Choroid plexus epithelial cell (primary cell): ENCODE results near the gene KCNH3.

Experiments
- DNase-seq: peaks from one replicate; pipeline ENCODE4 v3.0.0-alpha.2; 2010; ENCODE audit warnings: low read depth
- H3K4me3 ChIP-seq: 2 replicates; pipeline ENCODE4 v1.5.1; 2011; ENCODE audit warnings: low read depth, mild to moderate bottlenecking, control low read depth, low read length, moderate library complexity
- CTCF ChIP-seq: conservative IDR thresholded peaks from 2 replicates; pipeline ENCODE4 v1.5.1; 2011; ENCODE audit warnings: low read depth, mild to moderate bottlenecking, control low read depth, inconsistent platforms, low read length, moderate library complexity

The KCNH3 gene

DNA sequence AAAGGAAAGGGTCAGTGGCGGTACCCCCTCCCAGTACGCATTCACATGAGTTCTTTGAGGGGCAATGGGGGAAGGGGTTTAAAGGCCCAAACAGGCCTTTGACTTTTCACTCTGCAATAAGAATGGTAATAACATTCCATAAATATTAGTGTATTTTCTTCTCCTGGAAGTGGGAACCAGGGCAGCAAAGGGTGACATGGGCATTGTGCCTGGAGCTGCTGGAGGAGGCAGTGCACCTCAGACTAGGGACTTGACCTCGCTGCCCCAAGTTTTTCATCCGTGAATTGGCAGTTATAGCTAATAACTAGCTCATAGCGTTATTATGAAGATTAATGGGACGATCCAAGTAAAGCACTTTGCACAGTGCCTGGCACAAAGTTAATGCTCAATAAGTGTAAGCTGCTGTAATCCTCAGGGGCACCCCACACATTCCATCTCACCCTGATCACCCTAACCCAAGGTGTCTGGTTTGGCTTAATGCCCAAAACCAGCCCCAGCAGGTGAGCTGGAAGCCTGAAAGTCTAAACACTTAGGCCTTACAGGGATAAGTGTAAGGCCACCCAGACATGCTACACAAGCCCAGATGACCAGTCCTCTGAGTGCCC is 2.8 kb upstream of the KCNH3 start:
- DNase-seq, result no peak
- no peak overlapping the region for H3K4me3 ChIP-seq
- TF ChIP-seq CTCF, result no peak

DNA sequence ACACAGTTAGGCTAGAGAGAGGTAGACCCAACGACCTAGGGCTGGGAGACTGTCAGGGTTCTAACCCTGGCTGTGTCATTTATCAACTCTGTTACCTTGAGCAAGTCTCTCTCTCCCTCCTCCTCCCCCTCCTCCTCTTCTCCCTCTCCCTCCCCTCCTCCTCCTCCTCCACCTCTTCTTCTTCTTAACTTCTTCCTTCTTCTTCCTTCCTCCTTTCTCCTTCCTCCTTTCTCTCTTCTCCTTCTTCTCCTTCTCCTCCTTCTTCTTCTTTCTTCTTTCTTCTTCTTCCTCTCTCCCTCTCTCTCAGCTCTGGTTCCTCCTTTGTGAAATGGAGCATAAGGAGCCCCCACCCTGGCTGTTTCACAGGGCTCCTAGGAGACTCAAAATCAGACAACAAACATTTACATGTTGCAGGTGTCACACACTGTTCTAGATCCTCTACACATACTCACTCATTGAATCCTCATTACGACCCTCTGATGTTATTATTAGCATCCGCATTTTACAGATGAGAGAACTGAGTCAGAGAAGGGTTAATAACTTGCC is 2.2 kb upstream of the KCNH3 start:
- DNase-seq, result no peak
- no peak for TF ChIP-seq CTCF

GRCh38 chr12:49537231-49537751 is 1.5 kb upstream of the KCNH3 start:
- TF ChIP-seq CTCF, result no peak
- no peak overlapping the region for H3K4me3 ChIP-seq
- no peak for DNase-seq

More for the DNA sequence above, 2.2 kb upstream of the KCNH3 start:
- no peak overlapping the region for H3K4me3 ChIP-seq

GRCh38 chr12:49537752-49538509 is 899 bp upstream of the KCNH3 start:
- H3K4me3 ChIP-seq, result peak overlapping the region; percentile 41
- no peak for TF ChIP-seq CTCF
- DNase-seq, result no peak

DNA sequence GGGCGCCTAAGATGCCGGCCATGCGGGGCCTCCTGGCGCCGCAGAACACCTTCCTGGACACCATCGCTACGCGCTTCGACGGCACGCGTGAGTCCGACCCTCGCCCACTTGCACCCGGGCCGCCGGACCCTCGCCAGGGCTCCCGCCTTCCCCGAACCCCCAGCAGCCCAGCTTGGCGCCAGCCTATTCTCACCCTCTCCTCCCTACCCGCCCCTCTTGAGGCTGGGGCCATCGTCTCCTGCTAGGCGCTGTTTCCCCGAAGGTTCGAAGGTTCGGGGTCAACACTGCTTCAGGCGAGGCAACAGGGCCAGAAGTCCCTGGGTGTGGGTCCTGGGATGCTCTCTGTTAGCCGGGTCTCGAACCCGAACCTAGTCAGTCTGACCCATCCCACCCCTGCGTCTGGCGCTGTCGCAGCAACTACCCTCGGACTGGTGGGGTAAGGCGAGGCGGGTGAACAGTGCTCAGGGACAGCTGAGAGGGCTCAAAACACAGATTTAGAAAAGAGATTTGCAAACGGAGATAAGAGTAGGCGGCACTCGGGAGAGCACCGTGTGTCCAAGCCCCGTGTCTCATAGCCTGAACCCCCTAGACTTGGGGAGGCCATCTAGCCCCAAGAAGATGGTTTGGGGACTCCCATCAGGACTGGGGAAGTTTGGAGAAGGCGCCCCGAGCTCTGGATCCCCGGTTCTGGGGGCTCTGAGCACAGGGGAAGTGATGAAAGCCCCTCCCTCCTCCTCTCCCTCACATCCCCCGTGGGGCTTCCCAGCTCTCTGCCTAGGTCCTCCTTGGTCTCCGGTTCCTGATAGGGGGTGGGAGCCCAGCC is 787 bp downstream of the KCNH3 start:
- no peak for TF ChIP-seq CTCF
- no peak overlapping the region for H3K4me3 ChIP-seq

GRCh38 chr12:49540229-49541139 is 1.7 kb downstream of the KCNH3 start:
- no peak for TF ChIP-seq CTCF
- no peak overlapping the region for H3K4me3 ChIP-seq
- DNase-seq, result no peak

More for the DNA sequence above, 787 bp downstream of the KCNH3 start:
- no peak for DNase-seq
